IPS-NIHi7 (cell line): Measurements from ENCODE around the gene SMURF2.
A peak's percentile ranks its signal among the peaks of the same experiment; 100 is the strongest.
"Not testable (repeated sequence)": the region's sequence is repeated elsewhere in the genome, so short reads cannot be mapped to it uniquely, and the experiment has no call there.

Source experiments
- DNase-seq: peaks from one replicate; pipeline ENCODE4 v3.0.0; 2012; ENCODE audit warnings: mixed read lengths; ENCODE audit errors: extremely low spot score

The SMURF2 gene

DNA sequence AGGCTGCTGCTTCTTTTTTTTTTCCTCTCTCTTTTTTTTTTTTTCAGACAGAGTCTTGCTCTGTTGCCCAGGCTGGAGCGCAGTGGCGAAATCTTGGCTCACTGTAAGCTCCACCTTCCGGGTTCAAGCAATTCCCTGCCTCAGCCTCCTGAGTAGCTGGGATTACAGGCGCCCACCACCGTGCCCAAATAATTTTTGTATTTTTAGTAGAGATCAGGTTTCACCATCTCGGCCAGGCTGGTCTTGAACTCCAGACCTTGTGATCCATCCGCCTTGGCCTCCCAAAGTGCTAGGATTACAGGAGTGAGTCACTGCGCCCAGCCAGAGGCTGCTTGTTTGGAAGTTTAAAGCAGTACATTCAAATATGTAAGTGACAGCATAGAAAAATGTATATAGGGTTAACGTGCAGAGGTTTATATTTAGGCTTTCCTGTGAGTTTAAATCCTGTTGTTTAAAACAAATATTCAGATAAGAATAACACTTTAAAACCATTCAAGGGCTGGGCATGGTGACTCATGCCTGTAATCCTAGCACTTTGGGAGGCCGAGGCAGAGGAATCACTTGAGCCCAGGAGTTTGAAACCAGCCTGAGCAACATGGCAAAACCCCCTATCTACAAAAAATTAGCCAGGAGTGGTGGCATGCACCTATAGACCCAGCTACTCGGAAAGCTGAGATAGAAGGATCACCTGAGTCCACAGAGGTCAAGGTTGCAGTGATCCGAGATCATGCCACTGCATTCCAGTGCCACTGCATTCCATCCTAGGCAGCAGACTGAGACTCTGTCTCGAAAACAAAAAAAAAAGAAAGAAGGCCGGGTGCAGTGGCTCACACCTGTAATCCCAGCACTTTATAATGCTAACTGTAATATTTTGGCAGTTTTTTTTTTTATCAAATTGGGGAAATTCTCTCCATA lies 6.0 kb upstream of the SMURF2 start:
- DNase-seq = not testable (repeated sequence)

DNA sequence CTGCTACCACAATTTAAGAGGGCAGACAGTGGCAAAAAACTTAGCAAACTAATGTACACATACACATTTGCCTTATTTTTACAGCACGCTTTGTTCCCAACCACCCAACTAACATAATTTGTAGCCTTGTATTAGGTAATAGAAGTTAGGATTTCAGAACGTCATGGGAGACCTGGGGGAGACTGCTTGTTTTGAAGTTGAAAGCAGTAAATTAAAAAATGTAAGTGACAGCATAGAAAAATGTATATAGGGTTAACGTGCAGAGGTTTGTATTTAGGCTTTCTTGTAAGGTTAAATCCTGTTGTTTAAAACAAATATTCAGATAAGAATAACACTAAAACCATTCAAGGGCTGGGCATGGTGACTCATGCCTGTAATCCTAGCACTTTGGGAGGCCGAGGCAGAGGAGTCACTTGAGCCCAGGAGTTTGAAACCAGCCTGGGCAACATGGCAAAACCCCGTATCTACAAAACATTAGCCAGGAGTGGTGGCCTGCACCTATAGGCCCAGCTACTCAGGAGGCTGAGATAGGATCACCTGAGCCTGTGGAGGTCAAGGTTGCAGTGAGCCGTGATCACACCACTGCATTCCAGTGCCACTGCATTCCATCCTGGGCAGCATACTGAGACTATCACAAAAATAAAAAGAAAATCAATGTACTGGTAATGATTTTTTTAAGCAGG lies 2.3 kb upstream of the SMURF2 start:
- DNase-seq = not testable (repeated sequence)

DNA sequence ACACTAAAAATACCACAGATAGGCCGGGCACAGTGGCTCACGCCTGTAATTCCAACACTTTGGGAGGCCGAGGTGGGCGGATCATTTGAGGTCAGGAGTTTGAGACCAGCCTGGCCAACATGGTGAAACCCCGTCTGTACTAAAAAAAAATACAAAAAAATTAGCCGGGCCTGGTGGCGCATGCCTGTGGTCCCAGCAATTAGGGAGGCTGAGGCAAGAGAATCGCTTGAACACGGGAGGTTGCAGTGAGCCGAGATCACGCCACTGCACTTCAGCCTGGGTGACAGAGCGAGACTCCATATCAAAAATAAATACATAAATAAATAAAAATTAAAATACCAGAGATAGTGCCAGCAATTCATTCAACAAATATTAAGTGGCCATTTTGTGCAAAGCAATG lies 1.7 kb upstream of the SMURF2 start:
- not testable (repeated sequence) for DNase-seq

DNA sequence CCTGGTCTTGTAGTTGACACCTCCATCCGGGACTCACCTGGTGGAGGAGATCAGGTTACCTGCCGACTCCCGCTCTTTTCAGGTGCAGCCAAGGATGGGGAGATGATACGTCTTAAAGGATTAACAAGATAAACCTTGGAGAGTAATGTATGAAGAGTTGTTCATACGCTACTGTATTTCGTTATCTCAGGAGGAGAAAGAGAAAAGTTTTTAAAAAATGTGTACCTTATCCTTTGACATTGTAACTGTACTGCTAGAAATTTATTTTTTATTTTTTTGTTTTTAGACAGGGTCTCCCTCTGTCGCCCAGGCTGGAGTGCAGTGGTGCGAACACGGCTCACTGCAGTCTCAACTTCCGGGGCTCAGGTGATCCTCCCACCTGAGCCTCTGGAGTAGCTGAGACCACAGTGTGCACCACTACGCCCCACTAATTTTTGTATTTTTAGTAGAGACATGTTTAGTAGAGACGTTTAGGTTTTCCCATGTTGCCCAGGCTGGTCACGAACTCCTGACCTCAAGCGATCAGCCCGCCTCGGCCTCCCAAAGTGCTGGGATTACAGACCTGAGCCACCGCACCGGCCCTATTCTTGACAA lies 764 bp upstream of the SMURF2 start:
- peak; percentile 56 for DNase-seq

DNA sequence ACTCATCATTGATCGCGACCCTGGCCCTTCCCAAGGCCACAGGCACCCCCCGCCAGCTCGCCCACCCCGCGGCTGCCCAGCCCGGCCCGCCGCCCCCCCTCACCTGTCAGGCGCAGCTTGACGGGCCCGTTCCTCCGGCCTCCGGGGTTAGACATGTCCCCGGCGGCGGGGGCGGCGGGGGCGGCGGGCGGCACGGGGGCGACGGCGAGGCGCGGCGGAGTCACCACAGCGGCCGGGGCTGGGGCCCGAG lies 456 bp downstream of the SMURF2 start:
- no peak for DNase-seq

DNA sequence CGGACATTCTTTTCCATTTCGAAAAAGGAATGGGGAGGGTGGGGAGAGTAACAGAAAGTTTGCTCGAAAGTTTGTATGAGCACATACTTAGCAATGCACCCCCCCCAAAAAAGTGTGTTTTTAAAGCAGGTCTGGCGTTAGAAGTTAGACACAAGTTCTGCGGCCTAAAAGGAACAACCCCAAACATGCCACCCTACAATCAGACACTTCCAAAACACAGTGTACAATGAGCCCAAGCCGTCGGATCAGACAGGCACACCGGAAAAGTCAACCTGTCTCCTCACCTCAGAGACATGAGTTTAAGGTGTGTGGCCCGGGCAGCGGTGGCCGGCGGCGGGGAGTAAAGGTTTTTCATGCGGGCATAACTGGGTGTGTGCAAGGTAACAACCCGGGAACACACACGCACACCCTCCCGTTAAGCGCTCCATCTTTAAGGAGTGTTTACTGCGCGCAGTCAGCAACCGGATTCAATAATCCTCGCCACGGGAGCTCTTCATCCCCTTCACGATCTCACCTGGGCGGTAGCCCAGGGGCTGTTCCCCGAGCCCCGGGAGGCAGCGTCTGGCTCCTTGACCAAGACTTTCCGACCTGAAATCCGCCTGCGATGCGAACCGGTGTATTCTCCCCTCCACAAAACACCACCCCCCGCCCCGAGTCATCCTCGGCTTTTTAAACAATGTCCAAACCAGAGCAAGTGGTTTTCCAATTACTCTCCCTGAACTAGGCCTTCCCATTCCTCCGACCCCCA lies 955 bp downstream of the SMURF2 start:
- not testable (repeated sequence) for DNase-seq

DNA sequence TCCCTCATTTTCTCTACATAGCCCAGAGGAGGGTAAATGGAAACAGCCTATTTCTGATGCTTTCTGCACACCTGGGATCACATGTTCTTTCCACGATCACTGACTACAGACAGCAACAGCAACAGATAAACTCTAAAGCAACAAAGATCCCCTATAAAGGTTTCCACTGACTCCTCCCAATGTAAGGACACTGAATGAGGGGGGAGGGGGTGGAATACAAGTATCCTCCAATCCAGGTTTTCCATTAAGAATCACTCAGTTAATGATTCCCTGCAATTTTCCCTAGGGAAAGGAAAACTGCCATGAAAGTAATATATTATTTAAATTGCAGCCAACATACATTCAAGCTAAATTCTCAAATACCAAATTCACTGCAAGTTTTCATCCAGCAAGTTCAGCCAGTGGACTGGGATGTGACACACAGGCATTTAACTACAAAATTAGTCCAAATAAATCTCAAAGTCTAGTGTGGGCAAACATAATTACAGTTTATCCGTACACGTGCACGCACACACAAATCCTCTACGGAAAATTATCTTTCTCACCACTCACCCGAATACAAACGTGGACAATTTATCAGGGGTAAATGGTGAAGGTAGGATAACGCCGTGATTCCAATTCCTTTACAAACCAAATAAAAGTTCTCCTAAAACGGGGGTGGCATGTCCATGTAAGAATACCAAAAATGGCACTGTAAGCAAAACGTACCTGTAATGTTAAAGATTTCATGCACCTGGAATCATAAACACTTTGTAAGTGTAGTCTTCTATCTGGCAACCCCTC lies 1.7 kb downstream of the SMURF2 start:
- not testable (repeated sequence) for DNase-seq

DNA sequence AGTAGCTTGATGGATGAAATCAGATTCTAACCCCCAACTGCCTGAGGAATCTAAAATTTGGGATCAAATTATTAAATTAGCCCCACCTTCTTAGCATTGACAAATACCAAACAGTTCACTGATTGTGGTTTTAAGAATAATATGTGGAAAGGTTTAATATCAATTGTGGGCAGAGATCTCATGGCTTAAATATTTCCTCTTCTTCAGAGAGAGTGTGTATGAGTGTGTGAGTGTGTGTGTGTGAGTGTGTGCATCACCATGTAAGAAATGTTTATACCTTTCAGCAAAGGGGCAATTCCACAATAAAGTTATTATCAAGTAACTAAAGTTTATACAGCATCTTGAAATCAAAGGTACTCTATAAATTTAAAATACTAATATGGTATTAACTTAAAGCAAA lies 3.2 kb downstream of the SMURF2 start:
- DNase-seq = no peak

DNA sequence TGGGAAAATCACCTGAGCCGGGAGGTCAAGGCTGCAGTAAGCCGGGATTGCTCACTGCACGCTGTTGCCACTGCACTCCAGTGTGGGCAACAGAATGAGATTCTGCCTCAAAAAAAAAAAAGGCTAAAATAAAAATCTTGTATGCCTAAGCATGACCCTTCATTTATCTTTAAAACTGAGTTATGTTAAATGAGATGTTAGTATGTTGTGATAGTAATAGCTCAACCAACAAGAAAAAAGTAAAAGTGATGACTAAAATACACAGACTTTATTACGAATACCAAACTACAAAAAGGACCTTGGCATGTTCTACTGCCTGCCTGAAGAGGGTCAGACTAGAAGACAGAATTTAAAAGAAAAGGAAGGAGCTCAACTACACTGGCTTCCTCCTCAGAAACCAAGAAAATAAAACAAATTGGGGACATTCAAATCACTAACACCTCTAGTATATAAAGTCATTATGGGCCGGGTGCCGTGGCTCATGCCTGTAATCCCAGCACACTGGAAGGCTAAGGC lies 4.4 kb downstream of the SMURF2 start:
- no peak for DNase-seq

DNA sequence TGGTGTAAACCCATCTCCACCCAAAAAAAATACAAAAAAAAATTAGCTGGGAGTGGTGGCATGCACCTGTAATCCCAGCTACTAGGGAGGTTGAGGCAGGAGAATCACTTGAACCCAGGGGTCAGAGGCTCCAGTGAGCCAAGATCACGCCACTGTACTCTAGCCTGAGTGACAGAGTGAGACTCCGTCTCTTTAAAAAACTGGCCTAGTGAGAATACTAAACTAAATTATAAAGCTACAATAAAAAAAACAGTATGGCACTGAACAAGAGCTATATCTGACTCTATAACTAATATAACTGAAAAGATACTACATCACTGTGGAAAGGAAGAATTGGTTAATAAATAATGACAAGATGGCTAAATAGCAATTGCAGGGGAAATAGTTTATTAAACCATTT lies 6.4 kb downstream of the SMURF2 start:
- DNase-seq = no peak

DNA sequence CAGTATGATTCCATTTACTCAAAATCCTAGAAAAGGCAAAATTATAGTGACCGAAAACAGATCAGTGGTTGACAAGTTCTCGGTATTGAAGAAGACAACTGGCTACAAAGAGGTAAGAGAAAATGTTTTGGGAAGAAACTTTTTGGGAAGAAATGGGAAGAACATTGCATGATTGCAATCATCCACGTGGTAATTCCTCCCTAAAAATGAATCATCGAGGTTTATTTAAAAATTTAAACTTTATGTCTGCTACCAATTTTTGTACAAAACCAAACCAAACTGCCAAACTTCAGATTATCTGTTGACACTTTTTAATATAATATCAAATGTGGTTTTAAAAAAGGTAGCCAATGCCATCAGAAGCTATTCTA lies 8.1 kb downstream of the SMURF2 start:
- DNase-seq = no peak

DNA sequence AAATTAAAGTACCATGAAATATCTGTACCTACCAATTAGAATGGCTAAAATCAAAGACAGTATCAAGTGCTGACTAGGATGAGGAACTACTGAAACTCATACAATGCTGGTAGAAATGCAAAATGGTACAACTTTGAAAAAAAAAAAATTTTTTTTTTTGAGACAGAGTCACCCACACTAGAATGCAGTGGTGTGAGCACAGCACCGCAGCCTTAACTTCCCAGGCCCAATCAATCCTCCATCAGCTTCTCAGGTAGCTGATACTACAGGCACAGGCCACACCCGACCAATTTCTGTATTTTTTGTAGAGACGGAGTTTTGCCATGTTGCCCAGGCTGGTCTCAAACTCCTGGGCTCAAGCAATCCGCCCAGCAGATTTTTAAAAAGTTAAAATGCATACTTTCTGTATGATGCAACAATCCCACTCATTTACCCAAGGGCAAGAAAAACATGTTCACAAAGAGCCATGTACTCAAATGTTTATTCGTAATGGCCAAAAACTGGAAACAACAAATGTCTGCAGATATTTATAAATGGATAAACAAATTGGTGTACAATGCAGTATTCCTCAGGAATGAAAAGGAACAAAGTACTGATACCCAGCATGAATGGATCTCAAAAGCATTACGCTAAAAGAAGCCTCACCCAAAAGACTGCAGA lies 8.7 kb downstream of the SMURF2 start:
- no peak for DNase-seq

DNA sequence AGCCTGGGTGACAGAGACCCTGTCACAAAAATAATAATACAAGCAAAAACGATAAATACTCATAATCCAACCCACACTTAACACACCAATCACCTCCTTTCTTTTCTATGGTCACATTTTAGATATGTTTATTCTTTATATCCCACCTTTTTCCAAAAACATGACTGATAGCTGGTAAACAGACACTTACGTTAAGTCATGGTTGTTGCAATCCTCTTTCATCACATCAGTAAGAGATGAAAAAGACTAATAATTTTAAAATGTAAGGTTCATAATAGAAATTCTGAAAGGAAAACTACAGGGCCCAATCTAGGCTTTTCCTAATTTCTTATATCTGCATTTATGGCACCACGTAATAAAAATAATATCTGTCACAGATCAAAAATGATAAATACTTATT lies 10.2 kb downstream of the SMURF2 start:
- no peak for DNase-seq

DNA sequence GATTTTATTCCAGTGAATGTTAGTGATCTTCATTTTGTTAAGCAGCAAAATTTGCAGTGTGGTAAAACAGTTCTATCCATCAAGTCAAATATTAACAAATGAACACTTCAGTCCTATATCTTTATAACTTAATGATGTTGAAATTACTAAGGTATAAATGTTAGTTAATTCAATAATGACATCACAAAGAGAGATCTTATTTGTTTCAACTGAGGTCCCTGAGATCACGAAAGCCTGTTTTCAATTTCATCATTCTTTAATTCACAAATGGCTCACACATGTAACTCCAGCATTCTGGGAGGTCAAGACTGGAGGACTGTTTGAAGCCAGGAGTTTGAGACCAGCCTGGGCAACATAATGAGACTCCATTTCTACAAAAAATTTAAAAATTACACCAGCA lies 13.9 kb downstream of the SMURF2 start:
- no peak for DNase-seq

DNA sequence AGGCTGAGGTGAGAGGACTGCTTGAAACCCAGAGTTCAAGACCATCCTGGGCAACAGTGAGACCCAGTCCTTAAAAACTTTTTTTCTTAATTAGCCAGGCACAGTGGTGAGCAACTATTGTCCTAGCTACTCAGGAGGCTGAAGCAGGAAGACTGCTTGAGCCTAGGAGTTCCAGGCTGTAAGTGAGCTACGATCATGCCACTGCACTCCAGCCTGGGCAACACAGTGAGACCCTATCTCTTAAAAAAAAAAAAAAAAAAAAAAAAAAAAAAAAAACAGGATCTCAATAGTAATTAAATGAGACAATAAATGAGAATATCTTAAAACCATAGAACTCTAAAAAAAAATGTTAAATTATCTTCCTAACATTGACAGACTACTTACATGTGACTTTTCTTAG lies 14.3 kb downstream of the SMURF2 start:
- no peak for DNase-seq

DNA sequence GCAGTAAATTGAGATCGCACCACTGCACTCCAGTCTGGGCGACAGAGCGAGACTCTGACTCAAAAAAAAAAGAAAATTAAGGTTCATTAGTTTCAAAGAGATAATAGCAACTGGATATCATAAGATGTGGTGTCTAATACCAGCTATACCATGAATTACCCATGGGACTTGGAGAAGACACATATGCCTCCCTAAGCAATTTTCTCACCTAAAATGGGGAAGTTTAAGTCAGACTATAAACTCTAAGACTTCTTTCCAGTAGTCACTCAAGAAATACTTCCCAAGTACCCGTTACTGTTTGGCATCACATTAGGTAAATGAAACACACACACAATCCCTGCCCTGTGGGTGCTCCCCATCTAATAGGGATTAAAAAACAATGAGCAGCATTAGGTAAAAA lies 22.6 kb downstream of the SMURF2 start:
- DNase-seq = no peak

DNA sequence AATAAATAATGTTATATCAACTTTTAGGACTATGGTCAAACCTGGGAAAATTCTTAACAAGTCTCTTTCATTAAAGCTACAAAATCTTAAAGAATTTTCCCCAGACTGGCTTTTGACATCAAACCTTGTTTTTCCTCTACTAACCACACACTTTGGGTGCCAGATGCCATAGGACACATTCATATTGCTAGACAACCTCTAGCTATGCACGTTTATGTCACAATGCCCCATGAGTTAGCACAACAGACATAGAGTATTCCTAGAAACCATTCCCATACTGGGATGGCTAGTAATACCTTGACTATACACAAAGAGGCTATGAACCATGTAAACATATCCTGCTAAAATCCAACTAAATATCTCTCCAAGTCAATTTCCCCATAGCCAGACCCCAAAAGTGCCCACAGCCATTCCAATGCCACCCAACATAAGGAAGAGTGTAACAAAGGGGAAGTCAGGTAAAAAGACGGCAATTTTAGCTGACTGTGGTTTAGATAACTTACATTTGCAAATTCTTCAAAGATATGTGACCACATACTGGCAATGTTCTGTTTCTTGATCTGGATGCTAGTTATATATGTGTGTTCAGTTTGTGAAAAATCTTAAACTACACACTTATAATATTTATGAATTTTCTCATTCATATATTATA lies 23.4 kb downstream of the SMURF2 start:
- no peak for DNase-seq

DNA sequence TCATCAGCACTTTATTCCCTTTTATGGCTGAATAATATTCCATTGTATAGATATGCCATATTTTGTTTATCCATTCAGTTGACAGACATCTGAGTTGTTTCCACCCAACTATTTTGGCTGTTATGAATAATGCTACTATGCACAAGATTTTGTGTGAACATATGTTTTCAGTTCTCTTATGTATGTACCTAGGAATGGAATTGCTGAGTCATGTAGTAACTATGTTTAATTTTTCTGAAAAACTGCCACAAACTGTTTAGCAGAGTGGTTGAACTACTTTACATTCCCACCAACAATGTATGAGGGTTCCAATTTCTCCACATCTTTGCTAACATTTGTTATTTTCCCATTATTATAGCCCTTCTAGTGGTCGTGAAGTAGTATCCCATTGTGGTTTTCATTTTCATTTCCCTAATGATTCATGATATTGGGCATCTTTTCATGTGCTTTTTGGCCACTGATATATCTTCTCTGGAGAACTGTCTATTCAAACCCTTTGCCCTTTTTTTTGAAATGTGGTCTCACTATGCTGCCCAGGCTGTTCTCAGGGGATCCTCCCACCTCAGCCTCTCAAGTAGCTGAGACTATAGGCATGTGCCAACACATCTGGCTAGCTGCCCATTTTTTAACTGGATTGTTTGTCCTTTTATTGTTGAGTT lies 26.3 kb downstream of the SMURF2 start:
- no peak for DNase-seq

DNA sequence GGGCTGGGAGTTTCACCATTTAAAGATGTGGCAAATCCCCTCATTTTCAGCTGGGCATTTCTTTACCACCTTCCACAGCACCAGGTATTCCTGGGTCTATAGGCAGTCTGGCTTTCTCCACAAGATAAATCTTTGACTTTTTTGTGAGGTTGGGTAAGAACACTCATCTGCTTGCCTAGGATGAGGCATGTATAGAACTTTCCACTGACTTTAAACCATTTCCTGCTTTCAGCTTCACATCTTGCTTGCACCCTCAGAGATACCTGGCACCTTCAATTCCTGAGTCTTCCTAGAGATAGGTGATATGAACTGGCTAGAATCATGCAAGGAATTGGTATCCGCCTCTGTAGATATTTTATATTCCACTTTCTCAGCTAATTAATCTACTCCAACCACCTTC lies 27.9 kb downstream of the SMURF2 start:
- no peak for DNase-seq

DNA sequence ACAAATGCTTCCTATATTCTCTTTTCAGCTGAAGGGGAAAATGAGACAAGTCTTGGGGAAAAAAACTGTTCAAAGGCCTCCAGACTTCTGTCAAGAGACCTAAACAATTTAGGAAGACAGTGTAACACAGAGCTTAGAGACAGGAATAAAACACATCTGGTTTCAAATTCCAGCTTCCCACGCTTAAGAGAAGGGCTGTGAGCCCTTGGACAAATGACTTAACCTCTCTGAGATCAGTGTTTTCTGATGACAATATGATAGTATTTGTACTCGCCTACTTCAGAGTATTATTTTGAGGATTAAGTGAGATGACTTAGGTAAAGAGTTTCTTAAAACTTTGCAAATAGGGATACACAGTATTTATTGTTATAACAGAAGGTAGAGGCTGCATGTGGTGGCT lies 29.5 kb downstream of the SMURF2 start:
- no peak for DNase-seq
